WERI-Rb-1 (cell line): Measurements from ENCODE around the gene ZFP62.
A peak's percentile ranks its signal among the peaks of the same experiment; 100 is the strongest.

Experiments
- DNase-seq: peaks from one replicate; pipeline ENCODE4 v3.0.0-alpha.2; 2020
- H3K27ac ChIP-seq: fragments of 250-450 bp; sonication (Bioruptor Pico); 2 replicates; pipeline ENCODE4 v1.5.1; 2020; ENCODE audit warnings: mild to moderate bottlenecking, moderate library complexity
- H3K27me3 ChIP-seq: fragments of 250-450 bp; sonication (Bioruptor Pico); 2 replicates; pipeline ENCODE4 v1.5.1; 2021; ENCODE audit warnings: mild to moderate bottlenecking, low read depth, moderate library complexity; ENCODE audit not compliant: insufficient read depth, severe bottlenecking
- H3K36me3 ChIP-seq: fragments of 250-450 bp; sonication (Bioruptor Pico); 2 replicates; pipeline ENCODE4 v1.5.1; 2020; ENCODE audit warnings: mild to moderate bottlenecking, moderate library complexity
- H3K4me3 ChIP-seq: 2 replicates; pipeline ENCODE4 v1.5.1; 2011; ENCODE audit warnings: low read depth, mild to moderate bottlenecking, control low read depth, low read length
- H3K9me3 ChIP-seq: fragments of 250-450 bp; sonication (Bioruptor Pico); 2 replicates; pipeline ENCODE4 v1.5.1; 2021; ENCODE audit warnings: mild to moderate bottlenecking, moderate library complexity; ENCODE audit not compliant: severe bottlenecking
- TF ChIP-seq, protein P1 (sequence below): IDR thresholded peaks from 2 replicates; pipeline ENCODE4 v1.5.1; 2011; ENCODE audit warnings: low read depth, mild to moderate bottlenecking, control low read depth, inconsistent platforms, low read length

The ZFP62 gene

DNA sequence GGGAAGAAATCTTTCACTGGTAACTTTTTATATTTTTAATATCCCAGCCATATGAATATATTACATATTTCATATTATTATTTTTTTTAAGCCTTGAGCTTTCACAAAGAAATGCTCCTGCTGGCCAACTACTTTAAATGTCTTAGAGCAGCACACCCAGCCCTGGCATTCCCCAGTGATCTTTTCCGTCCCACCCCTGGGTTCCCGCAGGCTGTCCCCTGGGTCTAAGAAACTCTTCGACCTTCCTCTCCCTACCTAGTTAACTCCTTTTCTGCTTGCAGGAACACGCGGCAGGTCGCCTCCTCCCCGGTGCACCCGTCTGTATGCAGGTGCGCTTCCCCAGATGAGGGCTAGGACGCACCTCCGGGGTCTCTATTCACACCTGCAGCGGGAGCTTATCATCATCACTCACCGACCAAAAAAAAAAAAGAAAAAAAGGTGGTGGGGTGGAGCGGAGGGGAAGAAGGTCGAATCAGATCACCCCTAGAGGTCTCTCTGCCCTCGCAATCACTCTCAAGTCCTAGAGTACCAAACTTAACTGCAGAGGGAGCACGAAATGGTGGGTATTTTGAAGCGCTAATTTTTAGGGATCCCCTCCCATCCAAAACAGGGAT, 696 bp downstream of the ZFP62 start:
- Histone ChIP-seq H3K27ac (peak overlapping the region; percentile 89), H3K36me3 (no peaks in the 10 kb centered on the region), H3K9me3 (no peaks in the 10 kb centered on the region), H3K4me3 (peak overlapping the region; percentile 62), H3K27me3 (no peaks in the 10 kb centered on the region)
- TF ChIP-seq, protein P1, sequence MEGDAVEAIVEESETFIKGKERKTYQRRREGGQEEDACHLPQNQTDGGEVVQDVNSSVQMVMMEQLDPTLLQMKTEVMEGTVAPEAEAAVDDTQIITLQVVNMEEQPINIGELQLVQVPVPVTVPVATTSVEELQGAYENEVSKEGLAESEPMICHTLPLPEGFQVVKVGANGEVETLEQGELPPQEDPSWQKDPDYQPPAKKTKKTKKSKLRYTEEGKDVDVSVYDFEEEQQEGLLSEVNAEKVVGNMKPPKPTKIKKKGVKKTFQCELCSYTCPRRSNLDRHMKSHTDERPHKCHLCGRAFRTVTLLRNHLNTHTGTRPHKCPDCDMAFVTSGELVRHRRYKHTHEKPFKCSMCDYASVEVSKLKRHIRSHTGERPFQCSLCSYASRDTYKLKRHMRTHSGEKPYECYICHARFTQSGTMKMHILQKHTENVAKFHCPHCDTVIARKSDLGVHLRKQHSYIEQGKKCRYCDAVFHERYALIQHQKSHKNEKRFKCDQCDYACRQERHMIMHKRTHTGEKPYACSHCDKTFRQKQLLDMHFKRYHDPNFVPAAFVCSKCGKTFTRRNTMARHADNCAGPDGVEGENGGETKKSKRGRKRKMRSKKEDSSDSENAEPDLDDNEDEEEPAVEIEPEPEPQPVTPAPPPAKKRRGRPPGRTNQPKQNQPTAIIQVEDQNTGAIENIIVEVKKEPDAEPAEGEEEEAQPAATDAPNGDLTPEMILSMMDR: 0 out of 2 replicates have a peak, but pooled peaks have one; percentile 5
- peak; percentile 15 for DNase-seq

DNA sequence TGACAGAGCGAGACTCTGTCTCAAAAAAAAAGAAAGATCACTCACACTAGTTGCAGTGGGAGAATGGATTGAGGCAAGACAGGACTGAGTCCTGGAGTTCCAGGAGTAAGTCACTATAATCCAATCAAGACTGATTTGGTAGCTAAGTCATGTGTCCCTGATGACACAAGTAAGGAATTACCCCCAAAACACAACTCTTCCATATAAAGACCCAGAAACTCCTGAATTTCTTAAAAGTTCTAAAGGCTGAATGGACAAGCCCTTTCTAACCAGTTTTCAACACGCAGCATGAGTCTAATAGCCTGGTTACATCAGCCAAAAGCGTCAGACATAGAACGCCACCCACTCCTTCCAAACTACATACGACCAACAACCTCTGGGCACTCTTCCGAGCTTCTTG, 2.5 kb downstream of the ZFP62 start:
- no peaks in the 10 kb centered on the region for H3K9me3 ChIP-seq
- no peaks in the 10 kb centered on the region for H3K27me3 ChIP-seq
- DNase-seq: no peak
- TF ChIP-seq, protein P1: no peak
- no peaks in the 10 kb centered on the region for H3K36me3 ChIP-seq
- H3K4me3 ChIP-seq: no peak overlapping the region
- no peak overlapping the region for H3K27ac ChIP-seq

- no peak for DNase-seq
- Histone ChIP-seq H3K4me3 (no peak overlapping the region), H3K27me3 (no peaks in the 10 kb centered on the region), H3K36me3 (peaks cover 17% of the 10 kb centered on the region), H3K9me3 (no peaks in the 10 kb centered on the region), H3K27ac (no peak overlapping the region)
- TF ChIP-seq, protein P1: no peak
These were observed 7.3 kb downstream of the ZFP62 start for GRCh38 chr5:180853848-180854176.

- no peaks in the 10 kb centered on the region for H3K27me3 ChIP-seq
- DNase-seq: no peak
- H3K36me3 ChIP-seq: peaks cover 17% of the 10 kb centered on the region
- no peak overlapping the region for H3K4me3 ChIP-seq
- no peak overlapping the region for H3K27ac ChIP-seq
- H3K9me3 ChIP-seq: no peaks in the 10 kb centered on the region
- TF ChIP-seq, protein P1: no peak
These were observed 7.8 kb downstream of the ZFP62 start for GRCh38 chr5:180853121-180853847.

- Histone ChIP-seq H3K36me3 (peaks cover 17% of the 10 kb centered on the region), H3K4me3 (no peak overlapping the region), H3K27me3 (no peaks in the 10 kb centered on the region), H3K9me3 (no peaks in the 10 kb centered on the region), H3K27ac (no peak overlapping the region)
- no peak for DNase-seq
- TF ChIP-seq, protein P1: no peak
These were observed 8.6 kb downstream of the ZFP62 start for GRCh38 chr5:180852495-180852894.
